Gastroesophageal sphincter (tissue), 4 donors: ENCODE data around the gene MDFIC. TPM values are rescaled to one million over a fixed set of nuclear protein-coding genes. Genes with fewer than 3 reads are reported as not detected.

Experiments used
- ATAC-seq: fragments of 150-250 bp; one replicate; pipeline ENCODE4 v1.9.1; 2016; ENCODE audit warnings: mild to moderate bottlenecking, moderate library complexity
- H3K27ac ChIP-seq, 4 donors: fragments of 200-600 bp; sonication (generic) in 3 of 4; 1 replicate in 3 of 4; 2 replicates in 1 of 4; pipeline ENCODE4 v1.5.1; 2016 to 2019
- H3K27me3 ChIP-seq: fragments of 200-600 bp; sonication (generic); one replicate; pipeline ENCODE4 v1.5.1; 2019
- H3K36me3 ChIP-seq, 2 donors: fragments of 200-600 bp; sonication (generic); one replicate each; pipeline ENCODE4 v1.5.1; 2019; ENCODE audit warnings: control low read depth in 1 of 2
- H3K4me1 ChIP-seq, 3 donors: fragments of 200-600 bp; sonication (generic); 1 replicate in 2 of 3; 2 replicates in 1 of 3; pipeline ENCODE4 v1.5.1; 2016 to 2019; ENCODE audit warnings: control low read depth in 2 of 3
- H3K4me3 ChIP-seq, 2 donors: fragments of 200-600 bp; sonication (generic); one replicate each; pipeline ENCODE4 v1.5.1; 2019; ENCODE audit warnings: mild to moderate bottlenecking in 1 of 2, moderate library complexity in 1 of 2
- H3K9me3 ChIP-seq, 3 donors: fragments of 200-600 bp; sonication (generic); one replicate each; pipeline ENCODE4 v1.5.1; 2017 to 2019; ENCODE audit warnings: control low read depth in 2 of 3
- EP300 ChIP-seq: sonication (generic); formaldehyde crosslinking; IDR thresholded peaks from one replicate; pipeline ENCODE4 v1.6.1; 2017; ENCODE audit warnings: antibody characterized with exemption, mild to moderate bottlenecking
- POLR2A ChIP-seq, 2 donors: fragments of 450-650 bp; IDR thresholded peaks; one replicate each; pipeline ENCODE4 v1.6.1; 2017; ENCODE audit warnings: antibody characterized with exemption in 2 of 2, mild to moderate bottlenecking in 2 of 2, moderate library complexity in 1 of 2
- POLR2AphosphoS5 ChIP-seq: sonication (generic); formaldehyde crosslinking; IDR thresholded peaks from one replicate; pipeline ENCODE4 v1.6.1; 2017; ENCODE audit warnings: antibody characterized with exemption
- WGBS, 2 donors: methylation state at CpG; one replicate each; pipeline ENCODE4 v1.1.5; 2018; ENCODE audit warnings: low coverage in 1 of 2; 5-methylcytosine and 5-hydroxymethylcytosine counted together
- total RNA-seq, 4 donors: library from RNA; depleted of rRNA; stranded (reverse); fragments of >200 nt; gene quantifications; one replicate each; pipeline ENCODE4 v1.1.0, GENCODE V29; 2016
- TF ChIP-seq, protein P1 (sequence below), 4 experiments: fragments of 200-600 bp in 2 of 4; fragments of 450-650 bp in 2 of 4; sonication (generic) in 1 of 4; IDR thresholded peaks; one replicate each; pipeline ENCODE4 v1.5.1; 2017 to 2019; ENCODE audit warnings: antibody characterized with exemption in 4 of 4, mild to moderate bottlenecking in 2 of 4, moderate library complexity in 2 of 4

MDFIC gene
- total RNA-seq, 4 donors from 2014 or later = 30.3 to 73.5 (median 38.1) TPM

DNA sequence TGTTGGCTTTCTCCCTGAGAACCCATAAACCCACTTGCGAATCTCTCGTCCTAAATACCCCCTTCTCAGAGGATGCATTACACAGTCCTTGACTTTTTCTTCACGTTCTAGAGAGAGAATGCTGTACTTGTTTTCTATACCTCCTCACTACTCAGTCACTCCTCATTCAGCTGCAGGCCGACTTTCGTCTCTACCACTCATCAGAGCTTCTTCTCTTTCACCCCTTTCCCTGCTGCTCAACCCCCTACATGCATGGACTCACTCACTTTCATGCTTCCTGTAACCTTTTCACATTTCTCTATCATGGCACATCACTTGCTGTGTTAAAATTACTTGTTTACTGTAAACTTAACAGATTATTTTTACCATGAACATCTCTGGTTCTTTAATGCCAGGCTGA is 19.8 kb downstream of the MDFIC start:
- Histone ChIP-seq H3K4me1 (peaks cover 0 to 59% (median 15%) of the 10 kb centered on the region in 3 donors), H3K36me3 (no peaks in the 10 kb centered on the region), H3K27ac (no peak overlapping the region), H3K27me3 (no peaks in the 10 kb centered on the region), H3K4me3 (no peak overlapping the region), H3K9me3 (no peaks in the 10 kb centered on the region)
- TF ChIP-seq POLR2AphosphoS5 (no peak), EP300 (no peak), POLR2A (IDR thresholded peaks at IDR 0.05) (no peak)
- TF ChIP-seq, protein P1, sequence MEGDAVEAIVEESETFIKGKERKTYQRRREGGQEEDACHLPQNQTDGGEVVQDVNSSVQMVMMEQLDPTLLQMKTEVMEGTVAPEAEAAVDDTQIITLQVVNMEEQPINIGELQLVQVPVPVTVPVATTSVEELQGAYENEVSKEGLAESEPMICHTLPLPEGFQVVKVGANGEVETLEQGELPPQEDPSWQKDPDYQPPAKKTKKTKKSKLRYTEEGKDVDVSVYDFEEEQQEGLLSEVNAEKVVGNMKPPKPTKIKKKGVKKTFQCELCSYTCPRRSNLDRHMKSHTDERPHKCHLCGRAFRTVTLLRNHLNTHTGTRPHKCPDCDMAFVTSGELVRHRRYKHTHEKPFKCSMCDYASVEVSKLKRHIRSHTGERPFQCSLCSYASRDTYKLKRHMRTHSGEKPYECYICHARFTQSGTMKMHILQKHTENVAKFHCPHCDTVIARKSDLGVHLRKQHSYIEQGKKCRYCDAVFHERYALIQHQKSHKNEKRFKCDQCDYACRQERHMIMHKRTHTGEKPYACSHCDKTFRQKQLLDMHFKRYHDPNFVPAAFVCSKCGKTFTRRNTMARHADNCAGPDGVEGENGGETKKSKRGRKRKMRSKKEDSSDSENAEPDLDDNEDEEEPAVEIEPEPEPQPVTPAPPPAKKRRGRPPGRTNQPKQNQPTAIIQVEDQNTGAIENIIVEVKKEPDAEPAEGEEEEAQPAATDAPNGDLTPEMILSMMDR (IDR thresholded peaks at IDR 0.05) = no peak
- WGBS, 2 donors = 91 to 98% methylated on average over 3 to 5 of the region's 5 CpGs
- ATAC-seq = no peak

DNA sequence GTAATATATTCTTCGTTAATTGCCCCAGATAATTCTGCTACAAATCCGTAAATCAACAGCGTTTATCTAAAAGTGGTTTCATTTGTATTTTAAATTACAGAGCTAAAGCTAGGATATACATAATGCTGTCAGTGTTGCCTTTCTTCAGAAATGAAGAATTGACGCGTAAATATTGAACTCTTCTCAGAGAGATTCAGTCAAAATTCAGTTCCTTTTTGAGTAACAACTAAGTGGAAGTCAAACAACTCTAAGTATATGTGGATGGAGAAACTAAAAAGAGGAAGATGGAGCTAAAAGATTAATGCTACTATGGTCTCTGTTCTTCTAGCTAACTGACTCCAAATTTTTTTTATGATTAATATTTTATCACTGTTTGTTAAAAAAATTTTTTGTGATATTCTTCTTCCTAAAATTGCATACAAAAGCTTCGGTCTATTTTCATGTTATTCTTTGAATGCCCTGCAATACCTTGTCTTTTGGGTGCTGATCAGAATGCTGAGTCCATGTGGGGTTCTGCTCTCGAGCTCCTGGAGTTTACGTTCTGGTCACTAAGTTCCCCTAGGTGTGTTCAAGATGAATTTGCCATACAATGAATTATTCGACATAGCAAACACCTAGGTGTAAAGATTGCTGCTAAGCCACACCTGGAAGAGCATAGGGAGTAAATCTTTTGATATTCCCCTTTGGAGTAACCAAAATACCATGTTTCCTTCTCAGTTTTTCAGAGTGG is 20.7 kb downstream of the MDFIC start:
- Histone ChIP-seq H3K27ac (no peak overlapping the region), H3K9me3 (no peaks in the 10 kb centered on the region), H3K4me1 (peaks cover 0 to 59% (median 18%) of the 10 kb centered on the region in 3 donors), H3K36me3 (no peaks in the 10 kb centered on the region), H3K27me3 (no peaks in the 10 kb centered on the region), H3K4me3 (no peak overlapping the region)
- no peak for ATAC-seq
- WGBS, 2 donors = 83 to 85% methylated on average over 9 of the region's 9 CpGs
- TF ChIP-seq EP300 (no peak), POLR2AphosphoS5 (no peak), POLR2A (IDR thresholded peaks at IDR 0.05) (no peak)
- TF ChIP-seq, protein P1 (IDR thresholded peaks at IDR 0.05) = no peak

DNA sequence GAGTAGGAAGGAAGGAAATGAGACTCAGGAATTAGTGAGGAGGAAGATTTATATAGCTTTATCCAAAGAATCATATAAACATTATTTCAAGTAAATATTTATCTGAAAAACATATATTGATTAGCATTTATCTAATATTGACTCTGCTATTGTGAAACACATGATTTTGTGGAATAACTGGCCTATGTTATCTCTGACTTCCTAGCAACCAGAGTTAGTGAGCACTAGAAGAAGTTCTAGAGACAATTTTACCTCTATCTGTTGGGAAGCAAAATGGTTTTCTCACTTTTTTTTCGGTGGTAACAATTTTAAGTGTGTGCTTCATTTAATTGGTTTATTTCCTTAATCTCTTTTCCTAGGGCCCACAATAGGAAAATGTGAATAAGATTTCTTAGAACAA is 21.6 kb downstream of the MDFIC start:
- H3K4me1 ChIP-seq = peaks cover 0 to 55% (median 18%) of the 10 kb centered on the region in 3 donors
- ATAC-seq = no peak
- no peaks in the 10 kb centered on the region for H3K9me3 ChIP-seq
- WGBS, 2 donors = 80 to 100% methylated on average over 1 of the region's 1 CpG
- no peak overlapping the region for H3K4me3 ChIP-seq
- H3K27ac ChIP-seq = peak overlapping the region in 2 of 4 donors; percentile 81 to 83
- no peaks in the 10 kb centered on the region for H3K27me3 ChIP-seq
- no peaks in the 10 kb centered on the region for H3K36me3 ChIP-seq
- TF ChIP-seq POLR2AphosphoS5 (no peak), EP300 (no peak), POLR2A (IDR thresholded peaks at IDR 0.05) (no peak)
- TF ChIP-seq, protein P1 (IDR thresholded peaks at IDR 0.05) = no peak

DNA sequence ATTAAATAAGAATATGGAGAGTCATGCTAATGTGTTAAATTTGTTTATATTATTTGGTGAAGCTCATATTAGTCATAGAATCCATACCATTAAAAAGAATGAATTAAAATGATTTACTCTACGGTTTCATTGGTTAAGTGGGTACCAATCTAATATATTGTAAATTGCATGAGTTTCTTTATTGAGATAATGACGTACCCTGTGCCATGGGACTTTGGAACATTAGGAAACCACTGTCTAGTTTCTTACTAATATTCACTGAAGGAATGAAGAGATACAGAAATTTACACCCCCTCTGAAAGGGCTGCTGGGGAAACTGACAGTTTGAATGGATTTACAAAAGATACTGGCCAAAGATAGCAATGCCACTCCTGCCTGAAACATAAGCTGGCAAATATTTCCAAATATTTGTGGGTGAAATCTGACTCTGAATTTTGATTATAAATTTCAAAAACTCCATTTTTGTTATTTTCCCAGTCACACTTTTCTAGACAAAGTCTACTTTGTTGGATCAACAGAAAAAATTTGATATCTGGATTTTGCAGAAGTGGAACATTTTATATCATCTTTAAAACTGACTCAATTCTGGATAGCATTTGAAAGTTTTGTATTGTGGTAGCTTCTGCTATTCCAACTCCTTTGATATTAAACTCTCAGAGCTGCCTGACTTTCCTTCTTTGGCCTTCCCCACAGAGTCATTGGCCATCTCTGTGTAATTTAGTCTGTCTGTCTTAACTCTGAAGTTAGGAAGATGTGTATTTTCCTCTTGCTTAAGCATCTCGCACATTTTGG is 22.3 kb downstream of the MDFIC start:
- TF ChIP-seq, protein P1 (IDR thresholded peaks at IDR 0.05) = no peak
- peak; percentile 15 for TF ChIP-seq POLR2AphosphoS5
- peak overlapping the region; percentile 77 to 83 (median 82) for H3K27ac ChIP-seq
- H3K36me3 ChIP-seq = no peaks in the 10 kb centered on the region
- no peaks in the 10 kb centered on the region for H3K27me3 ChIP-seq
- no peak for ATAC-seq
- peaks cover 0 to 55% (median 18%) of the 10 kb centered on the region in 3 donors for H3K4me1 ChIP-seq
- 64 to 67% methylated on average over 3 of the region's 3 CpGs for WGBS, 2 donors
- no peaks in the 10 kb centered on the region for H3K9me3 ChIP-seq
- H3K4me3 ChIP-seq = peak overlapping the region; percentile 44 to 61
